Central memory CD8-positive, alpha-beta T cell (primary cell): Measurements from ENCODE around the gene PRSS8.
A peak's percentile ranks its signal among the peaks of the same experiment; 100 is the strongest.
"Not testable (repeated sequence)": the region's sequence is repeated elsewhere in the genome, so short reads cannot be mapped to it uniquely, and the experiment has no call there.

Experiments used
- ATAC-seq: fragments of 150-1000 bp; cut with Tn5 transposase; replicated peaks from 2 replicates; pipeline ENCODE4 v1.10.0; 2022; ENCODE audit warnings: mild to moderate bottlenecking, moderate FRiP score, moderate number of reproducible peaks; ENCODE audit not compliant: poor library complexity, severe bottlenecking; ENCODE audit errors: extremely low read depth
- DNase-seq, 2 donors: peaks; one replicate each; pipeline ENCODE4 v3.0.0; 2021; ENCODE audit warnings: low spot score in 2 of 2
- H3K27ac Mint-ChIP-seq: one replicate; pipeline ENCODE4 v1.8.0; 2022; ENCODE audit warnings: low read depth, mild to moderate bottlenecking, moderate library complexity, mixed read lengths
- H3K27me3 Mint-ChIP-seq: one replicate; pipeline ENCODE4 v1.8.0; 2022; ENCODE audit warnings: mixed read lengths
- H3K36me3 Mint-ChIP-seq: one replicate; pipeline ENCODE4 v1.8.0; 2022; ENCODE audit warnings: mild to moderate bottlenecking, moderate library complexity, mixed read lengths; ENCODE audit not compliant: insufficient read depth
- H3K4me1 Mint-ChIP-seq: one replicate; pipeline ENCODE4 v1.8.0; 2022; ENCODE audit warnings: mixed read lengths
- H3K4me3 Mint-ChIP-seq: one replicate; pipeline ENCODE4 v1.8.0; 2022; ENCODE audit warnings: mild to moderate bottlenecking, moderate library complexity, mixed read lengths
- H3K9me3 Mint-ChIP-seq: one replicate; pipeline ENCODE4 v1.8.0; 2022; ENCODE audit warnings: mixed read lengths

The PRSS8 gene

DNA sequence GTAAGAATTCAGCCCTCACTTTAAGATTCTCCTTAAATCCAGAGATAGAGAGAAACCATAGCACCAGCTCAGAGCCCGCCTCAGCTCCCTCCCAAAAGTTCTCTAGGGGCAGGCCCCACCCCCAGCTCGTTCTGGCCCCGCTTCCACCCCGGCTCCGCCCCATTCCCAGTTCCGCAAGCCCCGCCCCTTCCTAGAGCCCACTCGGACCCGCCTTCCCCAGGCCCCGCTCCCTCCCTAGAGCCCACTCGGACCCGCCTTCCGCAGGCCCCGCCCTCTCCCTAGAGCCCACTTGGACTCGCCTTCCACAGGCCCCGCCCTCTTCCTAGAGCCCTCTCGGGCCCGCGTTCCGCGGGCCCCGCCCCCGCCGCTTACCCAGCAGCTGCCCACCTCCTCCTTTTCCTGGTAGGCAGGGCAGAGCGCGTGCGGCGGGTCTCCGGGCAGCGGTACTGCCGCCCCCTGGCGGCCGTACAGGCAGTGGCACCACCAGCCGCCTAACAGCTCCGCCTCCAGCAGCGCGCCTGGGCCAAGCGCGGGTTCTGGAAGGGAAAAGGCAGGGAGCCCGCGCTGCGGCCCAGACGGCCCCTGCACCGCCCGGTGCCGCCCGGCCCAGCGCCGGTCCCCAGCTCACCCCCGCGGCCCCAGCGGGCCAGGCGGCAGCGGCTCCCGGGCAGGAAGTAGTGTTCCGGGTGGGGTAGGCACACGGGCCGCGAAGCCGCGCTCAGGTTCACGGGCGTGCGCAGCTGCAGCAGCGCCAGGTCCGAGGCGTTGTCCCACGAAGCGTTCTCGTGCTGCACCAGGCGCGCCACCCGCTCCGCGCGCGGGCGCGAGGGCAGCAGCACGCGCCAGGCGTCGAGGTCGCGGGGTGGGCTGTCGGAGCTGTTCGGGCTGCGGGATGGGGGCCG, 6.8 kb upstream of the PRSS8 start:
- H3K27ac Mint-ChIP-seq = no peak overlapping the region
- no peaks in the 10 kb centered on the region for H3K27me3 Mint-ChIP-seq
- peaks cover 5% of the 10 kb centered on the region for H3K36me3 Mint-ChIP-seq
- DNase-seq (peak; percentile 87 to 91), ATAC-seq (peak; percentile 91)
- peaks cover 5% of the 10 kb centered on the region for H3K4me1 Mint-ChIP-seq
- H3K9me3 Mint-ChIP-seq = no peaks in the 10 kb centered on the region
- H3K4me3 Mint-ChIP-seq = peak overlapping the region; percentile 65

DNA sequence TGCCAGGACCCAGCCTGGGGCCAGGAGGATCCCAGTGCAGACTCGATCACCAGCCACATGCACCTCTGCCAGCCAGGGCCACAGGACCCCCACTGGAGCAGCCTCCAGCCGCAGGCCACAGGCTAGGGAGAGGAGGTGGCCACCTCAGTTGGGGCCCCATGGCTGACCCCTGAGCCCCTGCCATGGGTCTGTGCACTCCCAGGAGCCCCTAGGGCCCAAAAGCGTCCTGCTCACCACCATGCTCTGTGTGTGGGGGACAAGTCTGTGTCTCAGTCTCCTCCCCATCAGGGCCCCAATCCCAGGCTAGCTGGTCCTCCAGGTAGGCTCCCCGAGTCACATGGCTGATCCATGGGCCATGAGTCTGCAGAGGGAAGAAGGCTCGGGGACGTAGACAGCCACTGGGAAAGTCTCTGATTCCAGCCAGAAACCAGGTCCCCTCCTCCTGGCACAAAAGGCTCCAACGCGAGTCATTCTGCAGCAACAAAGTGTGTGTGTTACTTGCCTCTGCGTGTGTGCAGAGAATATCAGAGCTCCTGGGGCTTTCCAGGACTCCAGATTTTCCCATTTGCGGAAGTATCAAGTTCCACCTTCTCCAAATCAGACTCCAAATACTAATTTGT, 6.1 kb upstream of the PRSS8 start:
- Mint-ChIP-seq H3K27ac (no peak overlapping the region), H3K9me3 (no peaks in the 10 kb centered on the region), H3K4me3 (peak overlapping the region; percentile 65), H3K4me1 (peaks cover 5% of the 10 kb centered on the region), H3K36me3 (peaks cover 5% of the 10 kb centered on the region), H3K27me3 (no peaks in the 10 kb centered on the region)
- ATAC-seq (peak; percentile 2), DNase-seq (no peak)

DNA sequence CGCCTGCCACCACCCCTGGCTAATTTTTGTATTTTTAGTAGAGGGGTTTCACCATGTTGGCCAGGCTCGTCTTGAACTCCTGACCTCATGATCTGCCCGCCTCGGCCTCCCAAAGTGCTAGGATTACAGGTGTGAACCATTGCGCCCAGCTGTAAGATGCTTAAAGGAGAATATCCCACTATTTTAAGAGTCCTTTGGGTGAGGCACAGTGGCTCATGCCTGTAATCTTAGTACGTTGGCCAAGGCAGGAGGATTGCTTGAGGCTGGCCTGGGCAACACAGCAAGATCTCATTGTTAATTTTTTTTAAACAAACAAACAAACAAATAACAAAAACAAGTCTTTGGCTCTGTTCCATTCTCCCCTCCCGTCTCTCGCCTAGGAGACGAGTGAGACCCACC, 5.5 kb upstream of the PRSS8 start:
- not testable (repeated sequence) for H3K4me3 Mint-ChIP-seq, H3K9me3 Mint-ChIP-seq, H3K36me3 Mint-ChIP-seq, H3K27ac Mint-ChIP-seq, DNase-seq, H3K4me1 Mint-ChIP-seq, ATAC-seq, H3K27me3 Mint-ChIP-seq

DNA sequence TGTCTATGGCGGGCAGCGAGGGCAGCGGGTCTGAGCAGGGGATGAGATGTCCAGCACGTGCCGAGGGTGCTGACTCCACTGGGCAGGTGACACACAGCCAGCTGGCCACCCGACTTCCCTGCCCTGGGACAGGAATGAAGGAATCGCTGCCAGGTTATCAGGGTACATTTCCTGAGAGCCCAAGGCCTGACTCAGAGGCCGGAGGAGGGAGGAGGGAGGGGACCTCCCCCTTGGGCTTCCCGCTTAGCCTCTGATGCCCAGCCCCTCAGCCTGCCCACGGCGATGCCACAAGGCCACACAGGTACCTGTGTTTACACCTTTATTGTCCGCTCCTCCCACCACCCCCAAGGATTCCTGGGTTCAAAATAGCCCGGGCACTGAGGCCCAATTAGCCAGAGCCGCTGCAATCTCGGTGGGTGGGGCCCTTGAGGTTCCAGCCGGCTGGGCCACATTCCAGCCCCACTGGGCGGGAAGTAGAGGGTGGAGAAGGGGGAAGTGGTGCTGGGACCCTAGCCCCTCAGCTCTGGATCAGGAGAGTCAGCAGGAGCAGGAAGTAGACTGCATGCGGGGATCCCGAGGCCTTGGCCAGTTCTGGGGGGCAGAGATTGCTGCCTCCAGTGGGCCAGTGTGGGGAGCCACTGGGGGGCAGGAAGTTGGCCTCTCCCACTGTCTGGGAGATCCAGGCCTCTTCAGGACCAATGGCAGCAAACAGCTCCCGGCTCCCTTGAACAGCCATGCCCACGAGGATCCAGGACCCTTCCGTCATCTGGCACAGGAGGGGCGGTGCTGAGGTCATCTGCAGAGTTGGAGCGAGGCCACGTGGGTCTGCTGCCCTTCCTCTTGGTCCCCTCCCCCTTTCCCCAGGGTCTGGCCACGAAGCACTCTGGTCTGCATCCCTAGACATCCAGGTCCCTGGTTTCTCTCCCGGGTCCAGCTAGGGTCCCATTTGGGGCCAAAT, 3.4 kb upstream of the PRSS8 start:
- peaks cover 3% of the 10 kb centered on the region for H3K36me3 Mint-ChIP-seq
- no peak overlapping the region for H3K27ac Mint-ChIP-seq
- no peaks in the 10 kb centered on the region for H3K27me3 Mint-ChIP-seq
- no peak overlapping the region for H3K4me3 Mint-ChIP-seq
- DNase-seq (no peak), ATAC-seq (no peak)
- peaks cover 5% of the 10 kb centered on the region for H3K4me1 Mint-ChIP-seq
- no peaks in the 10 kb centered on the region for H3K9me3 Mint-ChIP-seq

DNA sequence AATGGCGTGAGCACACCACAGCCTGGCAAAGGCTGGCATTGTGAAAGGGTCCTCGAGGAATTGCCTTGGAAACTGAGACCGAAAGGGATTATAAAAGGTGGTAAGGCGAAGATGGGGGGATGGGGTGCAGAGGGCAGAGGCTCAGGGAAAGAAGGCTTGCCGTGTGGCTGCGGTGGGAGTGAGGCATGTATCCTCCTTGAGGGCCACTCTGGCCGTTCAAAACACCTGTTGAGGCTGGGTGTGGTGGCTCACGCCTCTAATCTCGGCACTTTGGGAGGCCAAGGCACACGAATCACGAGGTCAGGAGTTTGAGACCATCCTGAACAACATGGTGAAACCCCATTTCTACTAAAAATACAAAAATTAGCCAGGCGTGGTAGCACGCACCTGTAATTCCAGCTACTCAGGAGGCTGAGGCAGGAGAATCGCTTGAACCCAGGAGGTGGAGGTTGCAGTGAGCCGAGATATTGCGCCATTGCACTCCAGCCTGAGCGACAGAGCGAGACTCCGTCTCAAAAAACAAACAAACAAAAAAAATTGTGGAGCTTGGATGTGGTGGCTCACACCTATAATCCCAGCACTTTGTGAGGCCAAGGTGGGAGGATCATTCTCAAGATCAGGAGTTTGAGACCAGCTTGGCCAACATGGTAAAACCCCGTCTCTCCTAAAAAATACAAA, 1.4 kb upstream of the PRSS8 start:
- H3K27ac Mint-ChIP-seq, H3K4me1 Mint-ChIP-seq, H3K9me3 Mint-ChIP-seq, ATAC-seq, H3K27me3 Mint-ChIP-seq, DNase-seq, H3K4me3 Mint-ChIP-seq, H3K36me3 Mint-ChIP-seq: not testable (repeated sequence)

DNA sequence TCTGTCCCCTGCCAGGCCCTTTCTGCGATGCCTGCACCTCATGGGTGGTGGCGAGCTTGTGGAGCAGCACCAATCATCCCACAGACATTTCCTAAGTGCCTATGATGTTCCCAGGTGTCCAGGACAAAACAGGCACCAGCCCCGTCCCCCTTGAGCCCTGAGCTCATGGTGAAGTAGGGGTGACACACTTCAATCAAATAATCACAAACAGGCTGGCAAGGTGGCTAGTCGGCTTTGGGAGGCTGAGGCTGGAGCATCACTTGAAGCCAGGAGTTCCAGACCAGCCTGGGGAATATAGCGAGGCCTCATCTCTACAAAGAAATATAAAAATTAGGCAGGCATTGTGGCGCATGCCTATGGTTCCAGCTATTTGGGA, 748 bp upstream of the PRSS8 start:
- Mint-ChIP-seq H3K36me3 (peaks cover 7% of the 10 kb centered on the region), H3K4me1 (no peaks in the 10 kb centered on the region), H3K9me3 (no peaks in the 10 kb centered on the region), H3K4me3 (no peak overlapping the region), H3K27ac (no peak overlapping the region), H3K27me3 (no peaks in the 10 kb centered on the region)
- DNase-seq (no peak), ATAC-seq (no peak)

DNA sequence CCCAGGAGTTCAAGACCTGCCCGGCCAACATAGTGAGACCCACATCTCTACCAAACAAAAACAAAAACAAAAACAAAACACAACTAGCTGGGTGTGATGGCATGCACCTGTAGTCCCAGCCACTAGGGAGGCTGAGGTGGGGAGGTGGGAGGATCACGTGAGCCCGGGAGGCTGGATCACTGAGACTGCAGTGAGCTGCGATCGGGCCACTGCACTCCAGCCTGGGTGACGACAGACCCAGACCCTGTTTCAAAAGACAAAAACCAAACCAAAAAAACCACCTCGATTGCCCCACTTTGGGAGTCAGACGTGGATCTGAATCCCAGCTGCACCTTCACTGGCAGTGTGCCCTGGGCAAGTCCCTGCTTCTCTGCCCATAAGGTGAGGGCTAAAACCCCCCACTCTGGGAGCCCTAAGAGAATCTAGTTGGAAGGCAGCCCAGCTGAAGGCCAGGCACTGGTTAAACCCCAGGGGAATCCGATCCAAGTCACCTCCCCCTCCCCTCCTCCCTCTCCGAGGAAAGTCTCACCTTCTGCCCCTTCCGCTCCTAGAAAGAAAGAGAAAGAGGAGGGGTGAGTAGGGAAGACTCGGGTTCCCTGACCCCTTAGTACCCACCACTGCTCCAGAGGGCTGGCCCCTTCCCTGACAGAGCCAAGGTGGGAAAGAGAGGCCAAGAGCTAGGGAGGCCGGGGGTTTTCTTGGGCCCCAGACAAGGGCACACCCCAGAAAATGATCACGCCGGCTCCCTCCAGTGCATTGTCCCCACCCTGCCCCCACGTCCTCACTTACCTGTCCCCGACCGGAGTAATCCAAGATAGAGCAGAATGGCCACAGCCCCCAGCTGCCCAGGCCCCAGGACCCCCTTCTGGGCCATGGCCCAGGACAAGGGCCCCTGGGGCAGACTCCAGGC, 647 bp downstream of the PRSS8 start:
- DNase-seq = no peak
- ATAC-seq = no peak
- no peak overlapping the region for H3K27ac Mint-ChIP-seq
- no peaks in the 10 kb centered on the region for H3K27me3 Mint-ChIP-seq
- H3K9me3 Mint-ChIP-seq = no peaks in the 10 kb centered on the region
- no peak overlapping the region for H3K4me3 Mint-ChIP-seq
- H3K36me3 Mint-ChIP-seq = peaks cover 13% of the 10 kb centered on the region
- no peaks in the 10 kb centered on the region for H3K4me1 Mint-ChIP-seq

DNA sequence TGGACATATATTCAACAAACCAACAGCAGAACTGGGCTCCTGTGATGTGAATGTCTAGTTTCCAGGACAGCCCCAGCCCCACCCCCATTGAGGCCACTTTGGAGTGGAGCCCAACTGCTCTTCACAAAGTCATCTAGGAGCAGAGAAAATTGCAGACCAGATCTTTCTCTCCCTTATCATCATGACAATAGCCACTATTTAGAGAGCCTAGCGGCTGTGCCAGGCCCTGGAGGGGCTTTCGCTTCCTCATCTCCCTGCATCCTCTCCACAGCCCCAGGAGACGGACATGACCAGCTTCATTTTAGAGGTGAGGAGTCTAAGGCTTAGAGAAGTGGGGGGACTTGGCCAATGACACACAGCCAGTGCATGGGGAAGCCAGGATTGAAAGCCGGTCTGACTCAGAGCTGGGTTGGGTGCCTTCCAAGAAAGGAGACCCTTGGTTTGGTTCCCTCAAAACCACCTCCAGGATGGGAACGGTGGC, 1.4 kb downstream of the PRSS8 start:
- Mint-ChIP-seq H3K4me1 (no peaks in the 10 kb centered on the region), H3K27ac (peak overlapping the region; percentile 10)

DNA sequence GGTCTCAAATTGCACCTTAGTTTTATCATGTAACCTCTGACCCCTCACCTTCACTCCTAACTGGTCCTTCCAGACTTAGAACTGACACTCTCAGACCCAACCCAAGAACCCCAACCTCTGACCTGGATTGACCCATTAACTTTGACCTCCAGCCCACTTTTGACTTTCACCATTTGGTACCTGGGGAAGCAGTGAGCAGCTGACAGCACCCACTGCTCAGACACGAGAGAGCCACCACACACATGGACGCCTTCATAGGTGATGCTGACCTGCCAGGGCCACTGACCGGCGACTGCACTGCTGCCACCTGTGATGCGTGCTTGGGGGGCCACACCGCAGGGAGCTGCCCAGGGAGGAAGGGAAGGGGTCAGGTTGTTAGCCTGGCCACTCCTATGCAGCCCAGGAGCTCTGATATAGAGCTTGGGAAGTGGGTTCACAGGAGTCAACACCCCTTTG, 2.5 kb downstream of the PRSS8 start:
- Mint-ChIP-seq H3K36me3 (peaks cover 15% of the 10 kb centered on the region), H3K4me3 (no peak overlapping the region), H3K9me3 (no peaks in the 10 kb centered on the region), H3K27ac (no peak overlapping the region), H3K27me3 (no peaks in the 10 kb centered on the region), H3K4me1 (no peaks in the 10 kb centered on the region)
- no peak for ATAC-seq
- DNase-seq = no peak

More for the DNA sequence above, 1.4 kb downstream of the PRSS8 start:
- DNase-seq = no peak
- Mint-ChIP-seq H3K9me3 (no peaks in the 10 kb centered on the region), H3K36me3 (peaks cover 13% of the 10 kb centered on the region), H3K4me3 (no peak overlapping the region), H3K27me3 (no peaks in the 10 kb centered on the region)
- no peak for ATAC-seq

DNA sequence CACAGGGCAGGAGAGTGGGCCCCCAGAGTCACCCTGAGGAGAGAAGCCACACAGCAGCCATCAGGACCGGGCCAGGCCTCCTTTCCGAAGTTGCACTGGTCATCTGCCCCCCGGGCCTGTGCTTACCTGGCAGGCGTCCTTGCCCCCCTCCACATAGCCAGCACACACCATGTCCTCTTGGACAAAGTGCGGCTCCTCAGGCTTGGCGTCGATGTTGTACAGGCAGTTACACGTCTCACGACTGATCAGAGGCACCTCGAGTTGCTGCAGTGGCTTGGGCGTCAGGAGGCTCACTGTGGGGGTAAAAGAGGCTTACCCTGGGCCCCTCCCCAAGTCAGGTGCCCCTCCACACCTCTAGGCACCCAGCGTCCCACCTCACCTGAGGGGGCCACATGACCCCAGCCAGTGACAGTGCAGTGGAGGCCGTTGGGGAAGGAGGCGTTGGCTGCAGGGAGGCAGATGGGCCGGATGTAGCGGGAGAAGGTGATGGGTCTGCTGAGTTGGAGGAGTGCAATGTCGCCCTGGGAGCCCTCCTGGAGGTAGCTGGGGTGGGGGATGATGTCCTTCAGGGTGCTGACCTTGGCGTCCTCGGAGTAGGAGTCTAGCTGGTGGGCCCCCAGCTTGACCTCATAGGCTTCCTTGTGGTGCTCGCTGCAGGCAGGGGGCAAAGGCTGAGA, 3.1 kb downstream of the PRSS8 start:
- H3K27me3 Mint-ChIP-seq = no peaks in the 10 kb centered on the region
- peaks cover 18% of the 10 kb centered on the region for H3K36me3 Mint-ChIP-seq
- ATAC-seq (no peak), DNase-seq (no peak)
- H3K4me1 Mint-ChIP-seq = no peaks in the 10 kb centered on the region
- no peak overlapping the region for H3K27ac Mint-ChIP-seq
- no peak overlapping the region for H3K4me3 Mint-ChIP-seq
- no peaks in the 10 kb centered on the region for H3K9me3 Mint-ChIP-seq

DNA sequence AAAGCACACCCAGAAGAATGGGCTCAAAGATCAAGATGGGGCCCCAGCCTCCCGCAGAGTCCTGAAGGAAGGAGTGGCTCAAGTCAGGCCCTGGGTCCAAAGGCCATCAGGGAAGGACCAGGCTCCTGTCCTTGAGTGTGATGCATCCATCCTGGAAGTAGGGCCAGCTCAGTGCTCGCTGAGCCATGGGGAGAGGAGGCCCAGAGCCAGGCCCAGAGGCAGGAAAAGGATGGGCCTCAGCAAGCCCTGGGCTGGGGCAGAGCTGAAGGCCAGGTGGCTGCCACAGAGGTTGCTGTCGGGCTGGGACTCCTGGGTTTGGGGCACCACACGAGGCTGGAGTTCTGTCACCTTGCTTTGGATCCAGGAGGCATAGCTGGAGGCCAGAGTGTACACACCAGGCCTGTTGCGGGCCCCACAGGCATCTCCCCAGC, 3.7 kb downstream of the PRSS8 start:
- Mint-ChIP-seq H3K9me3 (no peaks in the 10 kb centered on the region), H3K27me3 (no peaks in the 10 kb centered on the region), H3K36me3 (peaks cover 19% of the 10 kb centered on the region), H3K27ac (peak overlapping the region; percentile 59), H3K4me1 (no peaks in the 10 kb centered on the region), H3K4me3 (no peak overlapping the region)
- DNase-seq (no peak), ATAC-seq (no peak)
